GM21723 (cell line): ENCODE results near the gene OR2T11.
"Not testable (repeated sequence)": the region's sequence is repeated elsewhere in the genome, so short reads cannot be mapped to it uniquely, and the experiment has no call there.

Experiments used
- ATAC-seq: cut with Tn5 transposase; IDR thresholded peaks from one replicate; pipeline ENCODE4 v1.9.1; 2021; ENCODE audit warnings: mild to moderate bottlenecking, moderate library complexity; ENCODE audit not compliant: unreplicated experiment

The OR2T11 gene

DNA sequence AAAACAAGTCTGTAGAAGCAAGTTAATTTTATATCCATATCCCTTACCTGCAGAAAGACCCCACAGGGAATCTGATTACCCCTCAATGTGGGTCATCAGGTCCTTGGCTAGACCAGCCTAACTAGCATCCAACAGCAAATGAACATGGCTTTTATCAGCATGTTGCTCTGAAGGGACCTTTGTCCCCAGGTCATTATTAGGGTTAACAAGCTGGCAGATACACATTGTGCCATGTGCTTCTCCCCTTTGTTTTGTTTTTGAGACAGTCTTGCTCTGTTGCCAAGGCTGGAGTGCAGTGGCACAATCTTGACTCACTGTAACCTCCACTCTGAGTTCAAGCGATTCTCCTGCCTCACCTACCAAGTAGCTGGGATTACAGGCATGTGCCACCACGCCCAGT lies at the start of gene OR2T11:
Gene OR2T11 (minus strand): TSS at position 101 of the 400 bp plus-strand sequence. CDS start 7,963 bp downstream, outside the sequence.
- ATAC-seq: not testable (repeated sequence)

- ATAC-seq: no peak
Observed at GRCh38 chr1:248681651-248682050, 46.8 kb upstream of the OR2T11 start.

- ATAC-seq: no peak
Observed at GRCh38 chr1:248670003-248670402, 35.1 kb upstream of the OR2T11 start.

GRCh38 chr1:248663453-248664328 lies 28.8 kb upstream of the OR2T11 start:
- ATAC-seq: peak; percentile 96

DNA sequence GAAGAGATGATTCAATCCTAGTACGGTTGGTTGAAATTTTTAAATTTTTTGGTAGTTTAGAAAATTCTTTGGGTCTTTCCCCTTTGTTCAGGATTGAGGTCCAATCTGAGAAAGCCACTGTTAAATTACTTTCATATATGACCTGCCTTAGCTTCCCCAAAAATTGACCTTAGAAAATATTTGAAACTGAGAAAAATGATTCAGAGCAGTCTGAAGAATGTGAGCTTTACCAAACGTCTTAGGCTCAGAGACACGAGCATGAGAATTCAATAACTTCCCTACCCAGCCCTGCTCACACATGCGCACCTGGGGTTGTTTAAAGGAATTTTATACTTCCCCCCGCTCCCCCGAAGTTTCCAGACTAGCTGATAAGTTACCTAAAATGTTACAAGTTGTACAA lies 21.9 kb upstream of the OR2T11 start:
- ATAC-seq: peak; percentile 53

- not testable (repeated sequence) for ATAC-seq
Observed at GRCh38 chr1:248655354-248655753, 20.5 kb upstream of the OR2T11 start, which contains the start of gene OR2T27. Gene OR2T27 (minus strand): TSS chr1:248655528. CDS start chr1:248650884, 4,644 bp downstream.

DNA sequence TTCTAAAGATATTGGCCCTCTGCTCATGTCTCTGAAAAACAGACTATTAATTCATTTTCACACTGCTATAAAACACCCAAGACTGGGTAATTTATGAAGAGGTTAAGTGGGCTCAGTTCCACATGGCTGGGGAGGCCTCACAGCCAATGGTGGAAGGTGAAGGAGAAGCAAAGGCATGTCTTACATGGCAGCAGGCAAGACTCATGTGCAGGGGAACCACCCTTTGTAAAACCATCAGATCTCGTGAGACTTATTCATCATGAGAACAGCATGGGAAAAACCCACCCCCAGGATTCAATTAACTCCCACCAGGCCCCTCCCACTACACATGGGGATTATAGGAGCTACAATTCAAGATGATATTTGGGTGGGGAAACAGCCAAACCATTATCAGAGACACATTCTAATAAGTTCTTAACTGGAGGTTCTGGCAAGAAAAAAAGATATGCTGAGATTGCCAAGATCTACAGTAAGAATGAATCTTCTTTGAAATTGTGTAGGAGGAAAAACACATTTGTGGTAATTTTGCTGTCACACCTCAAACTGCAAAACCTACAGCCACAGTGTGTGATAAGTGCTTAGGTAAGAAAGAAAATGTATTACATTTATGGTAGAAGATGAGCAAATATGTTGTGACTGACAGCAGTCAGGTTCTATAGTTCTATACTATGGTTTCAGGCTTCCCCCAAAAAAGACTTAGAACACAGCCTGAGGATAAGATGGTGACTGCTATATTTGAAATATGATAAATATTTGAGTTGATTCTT lies 14.1 kb upstream of the OR2T11 start:
- not testable (repeated sequence) for ATAC-seq

DNA sequence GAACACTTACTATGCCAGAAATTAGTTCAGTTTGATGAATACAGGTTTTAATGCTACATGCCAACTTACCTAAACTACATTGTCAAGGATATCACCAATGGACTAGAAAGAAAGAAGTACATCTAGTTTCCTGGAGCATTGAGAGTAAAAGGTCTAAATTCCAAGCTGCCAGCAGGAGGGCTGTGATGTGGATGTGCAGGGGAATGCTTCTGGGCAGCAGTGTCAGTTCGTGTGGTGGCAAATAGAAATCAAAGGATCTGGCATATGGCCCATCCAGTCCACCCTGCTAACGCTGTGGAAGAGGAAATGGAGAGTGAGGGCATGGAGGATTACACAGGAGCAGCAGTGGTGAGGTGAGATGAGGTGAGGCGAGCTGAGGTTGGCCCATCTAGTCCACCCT lies 10.3 kb upstream of the OR2T11 start, which contains the start of gene OR2T35:
Gene OR2T35 (minus strand): TSS at position 101 of the 400 bp plus-strand sequence. CDS start 6,020 bp downstream, outside the sequence.
- ATAC-seq: not testable (repeated sequence)

DNA sequence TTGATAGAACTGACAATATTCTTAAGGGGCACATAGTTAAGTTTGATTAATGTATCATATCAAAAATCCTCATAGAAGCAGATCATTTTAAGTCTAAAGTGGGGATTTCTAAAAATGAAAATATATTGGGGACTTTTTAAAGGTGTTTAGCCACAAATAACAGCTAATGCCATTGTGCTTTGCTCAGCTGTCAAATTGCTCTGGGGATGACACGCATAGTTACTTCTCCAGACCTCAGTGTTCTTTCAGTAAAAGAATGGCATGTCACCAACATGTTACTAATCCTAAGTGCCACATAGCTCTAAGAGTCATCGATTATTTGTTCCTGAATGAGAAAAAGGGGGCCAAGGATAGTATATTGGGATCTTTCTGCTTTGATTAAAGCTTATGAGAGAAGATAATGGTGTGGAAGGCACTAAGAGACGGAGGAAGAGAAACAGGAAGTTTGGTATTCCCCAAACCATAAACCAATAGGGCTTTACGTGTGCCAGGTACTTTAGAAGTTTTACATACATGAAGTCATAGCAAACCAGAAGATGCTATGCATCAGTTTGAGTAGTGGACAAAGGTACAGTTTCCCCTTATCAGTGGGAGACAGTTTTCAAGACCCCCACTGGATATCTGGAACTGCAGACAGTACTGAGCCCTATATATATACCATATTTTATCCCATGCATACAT lies 8.2 kb upstream of the OR2T11 start:
- ATAC-seq: peak; percentile 70

- not testable (repeated sequence) for ATAC-seq
Observed at GRCh38 chr1:248641583-248641982, 6.7 kb upstream of the OR2T11 start.

DNA sequence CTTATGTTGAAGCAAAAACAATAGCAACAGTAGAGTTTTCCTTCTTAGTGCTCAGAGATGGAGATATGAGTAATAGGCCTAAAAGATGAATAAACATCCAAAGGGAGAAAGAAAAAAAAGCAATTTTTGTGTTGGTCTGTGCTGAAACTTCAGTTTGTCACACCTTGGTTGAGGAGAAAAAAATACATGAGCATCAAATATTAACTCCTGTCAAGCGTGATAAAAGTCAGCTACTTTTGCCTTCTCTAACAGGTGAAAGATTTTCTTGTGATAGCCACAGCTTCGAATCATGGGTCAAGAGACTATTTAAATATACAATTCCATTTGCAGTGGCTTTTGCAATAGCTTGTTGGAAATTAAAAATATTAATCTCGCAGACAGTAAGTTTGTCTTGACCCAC lies 6.0 kb upstream of the OR2T11 start:
- peak; percentile 39 for ATAC-seq

DNA sequence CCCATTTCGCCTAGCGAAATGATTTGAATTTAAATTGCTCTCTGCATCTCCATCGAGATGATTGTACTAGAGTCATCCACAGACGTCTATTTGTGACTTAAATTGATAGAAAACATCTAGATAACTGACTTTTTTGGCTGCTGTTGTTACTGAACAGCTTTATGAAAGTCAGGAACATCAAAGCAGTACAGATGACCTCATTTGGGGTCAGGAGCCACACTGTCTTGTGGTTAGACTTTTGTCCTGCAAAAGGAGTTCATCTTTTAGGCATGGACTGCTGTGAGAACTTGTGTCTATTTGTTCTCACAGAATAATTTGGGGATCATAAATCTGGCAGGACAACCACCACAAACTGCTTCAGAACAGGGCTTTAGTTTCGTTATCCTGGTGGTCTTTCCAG lies 4.8 kb upstream of the OR2T11 start:
- ATAC-seq: not testable (repeated sequence)

DNA sequence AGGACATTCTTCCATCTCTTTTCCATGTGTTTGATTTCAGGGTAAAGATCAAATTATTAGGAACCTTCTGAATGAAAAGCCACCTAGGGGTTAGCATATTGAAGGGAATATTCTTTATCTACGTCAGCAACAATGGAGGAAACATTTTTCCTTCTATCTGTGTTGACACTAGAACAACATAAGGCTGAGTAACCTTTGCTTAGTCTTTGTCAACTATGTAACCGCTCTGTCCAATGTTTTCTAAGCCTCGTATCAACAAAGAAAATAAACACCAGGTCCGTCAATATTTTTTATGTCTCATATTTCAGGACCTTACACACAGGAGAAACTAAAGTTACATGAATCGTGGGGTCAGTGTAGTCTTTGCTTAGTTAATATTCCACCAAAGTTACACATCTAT lies 1.7 kb upstream of the OR2T11 start:
- not testable (repeated sequence) for ATAC-seq

DNA sequence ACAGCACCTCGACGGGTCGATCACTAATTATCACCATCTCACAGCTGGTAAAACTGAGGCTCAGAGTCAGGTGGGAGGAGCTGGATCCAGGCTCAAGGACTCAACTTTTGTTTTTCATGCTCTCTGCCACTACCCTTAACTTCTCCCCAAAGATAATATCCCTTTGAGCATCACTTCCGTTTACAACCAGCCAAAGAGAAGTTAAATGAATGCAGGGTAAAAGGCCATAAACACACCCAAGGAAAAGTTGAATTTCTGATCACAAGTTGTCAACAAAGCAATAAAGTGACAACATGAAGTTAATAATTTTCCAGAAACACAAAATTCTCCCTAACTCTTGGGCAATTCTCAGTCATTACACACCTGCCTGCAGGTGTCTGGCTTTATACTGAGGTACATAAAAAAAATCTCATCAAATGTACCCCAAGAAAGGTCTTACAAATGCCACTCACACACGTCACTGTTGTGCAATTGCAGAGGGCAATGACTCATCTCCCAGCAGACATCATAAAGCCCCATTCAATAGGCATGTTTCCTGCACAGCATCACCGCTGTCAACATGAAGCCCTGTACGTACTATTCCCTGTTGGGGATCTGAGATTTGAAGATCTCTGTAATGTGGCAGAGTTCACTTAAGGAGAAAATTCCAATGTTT lies 3.4 kb downstream of the OR2T11 start:
- ATAC-seq: no peak

DNA sequence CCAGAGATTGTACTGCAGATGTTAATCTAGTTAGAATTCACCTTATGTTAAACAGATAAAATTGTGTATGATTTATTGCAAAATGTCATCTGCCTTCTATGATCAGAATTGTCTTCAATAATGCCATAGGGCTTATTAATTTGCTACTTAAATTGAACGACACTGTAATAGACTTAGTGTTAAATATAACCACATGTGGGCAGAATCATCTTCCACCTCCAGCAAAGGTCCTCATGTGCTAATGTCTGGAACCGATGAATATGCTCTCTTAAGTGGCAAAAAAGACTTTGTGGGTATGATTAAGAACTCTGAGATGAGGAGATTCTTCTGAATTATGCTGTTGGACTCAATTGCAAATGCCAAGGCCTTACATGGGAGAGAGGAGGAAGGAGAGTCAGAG lies 4.3 kb downstream of the OR2T11 start:
- ATAC-seq: no peak

DNA sequence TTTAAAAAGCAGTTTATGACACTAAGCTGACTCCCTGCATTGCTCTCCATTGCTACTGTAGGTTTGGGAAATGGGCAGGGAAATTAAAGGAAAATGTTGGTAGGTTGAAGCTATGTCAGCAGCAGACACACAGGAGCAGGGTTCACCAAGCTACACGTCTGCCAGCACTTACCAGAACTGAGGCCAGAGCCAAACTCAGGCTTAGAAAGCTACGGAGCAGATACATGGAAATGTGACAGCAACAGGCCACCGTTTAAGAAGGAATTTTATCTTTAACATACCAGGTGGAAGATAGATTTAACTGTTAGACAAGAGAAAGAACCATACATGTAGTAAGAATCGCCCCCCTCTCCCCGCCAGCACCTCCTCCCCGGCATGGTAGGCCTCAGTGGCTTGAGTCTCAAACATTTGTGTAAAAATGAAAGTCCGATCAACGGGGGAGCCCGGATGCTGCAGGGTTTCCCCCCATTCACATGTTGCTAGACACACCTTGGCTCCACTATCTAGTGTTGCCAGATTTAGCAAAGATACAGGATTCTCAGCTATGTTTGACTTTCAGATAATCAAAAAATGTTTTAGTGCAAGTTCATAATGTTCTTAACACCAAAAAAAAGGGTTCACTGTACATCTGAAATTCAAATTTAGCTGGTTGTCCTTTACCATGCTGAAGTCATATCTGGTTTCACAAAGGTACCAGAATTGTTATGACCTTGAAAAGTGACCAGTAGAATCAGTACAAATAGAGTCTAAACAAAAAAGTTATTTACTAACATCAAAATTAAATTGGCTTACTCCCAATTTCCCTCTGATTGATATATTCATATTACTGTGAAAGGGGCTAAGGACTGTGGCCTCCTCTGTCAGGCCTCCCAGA lies 6.7 kb downstream of the OR2T11 start:
- ATAC-seq: no peak

DNA sequence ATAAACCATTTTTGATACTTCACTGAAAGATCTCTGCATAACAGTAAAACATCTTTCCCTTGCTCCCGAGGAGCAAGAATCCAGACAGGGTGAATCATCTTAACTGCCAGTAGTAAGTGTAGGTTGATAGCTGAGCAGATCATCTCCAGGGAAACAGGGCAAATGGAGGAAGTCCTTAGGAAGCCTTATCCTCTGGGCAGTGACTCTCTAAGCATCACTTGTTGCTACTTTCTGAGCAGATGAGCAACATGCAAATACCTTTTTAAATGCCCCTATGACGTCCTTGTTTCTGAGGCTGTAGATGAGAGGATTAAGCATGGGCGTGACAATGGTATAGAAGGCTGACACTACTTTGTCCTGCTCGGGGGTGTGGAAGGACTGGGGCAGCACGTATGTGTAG lies 8.9 kb downstream of the OR2T11 start:
- no peak for ATAC-seq

GRCh38 chr1:248625166-248625565 lies 9.7 kb downstream of the OR2T11 start:
- ATAC-seq: no peak

- ATAC-seq: no peak
Observed at GRCh38 chr1:248622570-248623001, 12.3 kb downstream of the OR2T11 start.
